CD4-positive, alpha-beta T cell (primary cell): Measurements from ENCODE around the gene EXT2. TPM values are rescaled to one million over a fixed set of nuclear protein-coding genes. Genes with fewer than 3 reads are reported as not detected.

Source experiments
- ATAC-seq: fragments of 200-7000 bp; cut with Tn5 transposase; one replicate; pipeline ENCODE4 v1.10.0; 2022; ENCODE audit warnings: mild to moderate bottlenecking; ENCODE audit not compliant: poor library complexity
- CTCF ChIA-PET: fragments of 350-600 bp; sonication (Branson Sonifier 250); formaldehyde crosslinking; loops from one replicate; lab custom pipeline; 2021; ENCODE audit warnings: antibody characterized with exemption, inconsistent platforms; lab: Charles Lee
- POLR2A ChIA-PET: fragments of 350-600 bp; sonication (Branson Sonifier 250); formaldehyde crosslinking; loops from one replicate; lab custom pipeline; 2021; ENCODE audit warnings: antibody characterized with exemption, inconsistent platforms; lab: Charles Lee
- DNase-seq, 14 experiments: peaks; one replicate each; pipeline ENCODE4 v3.0.0-alpha.2; 2013 to 2020; ENCODE audit warnings: mixed read lengths in 2 of 14
- H3K27ac ChIP-seq, 2 donors: one replicate each; pipeline versions ENCODE4 v1.5.1 to v1.7.0; 2013; ENCODE audit warnings: low read length in 2 of 2, low read depth in 1 of 2, mild to moderate bottlenecking in 1 of 2
- H3K27me3 ChIP-seq, 2 experiments: 1 replicate in 1 of 2; 2 replicates in 1 of 2; pipeline versions ENCODE4 v1.6.1 to v1.7.0; 2013; ENCODE audit warnings: low read length in 2 of 2, control low read depth in 1 of 2, mild to moderate bottlenecking in 1 of 2, moderate library complexity in 1 of 2; ENCODE audit not compliant: insufficient read depth in 2 of 2, control insufficient read depth in 1 of 2
- H3K36me3 ChIP-seq: one replicate; pipeline ENCODE4 v1.6.1; 2013; ENCODE audit warnings: low read length, control low read depth; ENCODE audit not compliant: insufficient read depth
- H3K4me1 ChIP-seq: one replicate; pipeline ENCODE4 v1.6.1; 2013; ENCODE audit warnings: low read length, control low read depth; ENCODE audit not compliant: insufficient read depth
- H3K4me3 ChIP-seq: one replicate; pipeline ENCODE4 v1.5.1; 2013; ENCODE audit warnings: mild to moderate bottlenecking, low read length, moderate library complexity
- H3K9me3 ChIP-seq, 2 experiments: 1 replicate in 1 of 2; 2 replicates in 1 of 2; pipeline versions ENCODE4 v1.6.1 to v1.7.0; 2013; ENCODE audit warnings: low read length in 2 of 2, mild to moderate bottlenecking in 2 of 2, control low read depth in 1 of 2, moderate library complexity in 1 of 2; ENCODE audit not compliant: control insufficient read depth in 1 of 2, insufficient read depth in 1 of 2
- H3K27ac Mint-ChIP-seq: one replicate; pipeline ENCODE4 v1.8.0; 2020; ENCODE audit warnings: mixed read lengths
- H3K27me3 Mint-ChIP-seq: one replicate; pipeline ENCODE4 v1.8.0; 2021; ENCODE audit warnings: mixed read lengths
- H3K36me3 Mint-ChIP-seq: one replicate; pipeline ENCODE4 v1.8.0; 2021; ENCODE audit warnings: low read depth, mixed read lengths
- H3K4me1 Mint-ChIP-seq: one replicate; pipeline ENCODE4 v1.8.0; 2021; ENCODE audit warnings: low read depth, mixed read lengths
- H3K4me3 Mint-ChIP-seq: one replicate; pipeline ENCODE4 v1.8.0; 2020; ENCODE audit warnings: mild to moderate bottlenecking, mixed read lengths
- H3K9me3 Mint-ChIP-seq: one replicate; pipeline ENCODE4 v1.8.0; 2020; ENCODE audit warnings: mixed read lengths
- CTCF ChIP-seq: fragments of 200-600 bp; IDR thresholded peaks from one replicate; pipeline ENCODE4 v1.8.0; 2022; ENCODE audit warnings: antibody characterized with exemption, mild to moderate bottlenecking
- intact Hi-C, 2 experiments: fragments of 100-400 bp; cut with DNase I in 1 of 2; cut with micrococcal nuclease in 1 of 2; formaldehyde crosslinking; loops; one replicate each; pipeline versions ENCODE4 v1.15.1 to v1.9.0; 2023 to 2025; cut with DNase I, micrococcal nuclease
- total RNA-seq, 174 experiments: library from RNA in 2 of 174; stranded (reverse) in 2 of 174; gene quantifications; one replicate each; pipeline ENCODE4 v1.2.3 and lab custom pipeline; 2021 to 2026

Gene EXT2
- total RNA-seq, 2 experiments from 2014 or later = 17.1 to 17.5 TPM

- peaks cover 73% of the 10 kb centered on the region for H3K36me3 Mint-ChIP-seq
- ChIA-PET POLR2A (no interaction called here), CTCF (no interaction called here)
Measured at GRCh38 chr11:44178381-44178780, 82.9 kb downstream of the EXT2 start.

GRCh38 chr11:44179173-44179572 lies 83.7 kb downstream of the EXT2 start:
- Mint-ChIP-seq H3K27ac (no peak overlapping the region), H3K36me3 (peaks cover 72% of the 10 kb centered on the region), H3K9me3 (no peaks in the 10 kb centered on the region), H3K4me1 (peaks cover 16% of the 10 kb centered on the region), H3K27me3 (no peaks in the 10 kb centered on the region), H3K4me3 (no peak overlapping the region)
- H3K27me3 ChIP-seq = no peaks in the 10 kb centered on the region
- ATAC-seq = no peak
- no peak for TF ChIP-seq CTCF
- ChIA-PET CTCF (no interaction called here), POLR2A (no interaction called here)
- H3K4me3 ChIP-seq = no peak overlapping the region
- no peaks in the 10 kb centered on the region for H3K4me1 ChIP-seq
- H3K36me3 ChIP-seq = peaks cover 4% of the 10 kb centered on the region
- DNase-seq = no peak
- H3K9me3 ChIP-seq = no peaks in the 10 kb centered on the region
- intact Hi-C loops = no loop called here
- no peak overlapping the region for H3K27ac ChIP-seq

More at GRCh38 chr11:44178381-44178780, 82.9 kb downstream of the EXT2 start:
- H3K4me1 Mint-ChIP-seq = peaks cover 16% of the 10 kb centered on the region
- Histone ChIP-seq H3K9me3 (no peaks in the 10 kb centered on the region), H3K4me3 (no peak overlapping the region), H3K4me1 (no peaks in the 10 kb centered on the region), H3K36me3 (peaks cover 4% of the 10 kb centered on the region), H3K27ac (no peak overlapping the region), H3K27me3 (no peaks in the 10 kb centered on the region)
- H3K27ac Mint-ChIP-seq = no peak overlapping the region
- TF ChIP-seq CTCF = no peak
- intact Hi-C loops = no loop called here
- no peaks in the 10 kb centered on the region for H3K9me3 Mint-ChIP-seq
- ATAC-seq = no peak
- H3K4me3 Mint-ChIP-seq = no peak overlapping the region
- DNase-seq = no peak
- H3K27me3 Mint-ChIP-seq = no peaks in the 10 kb centered on the region

GRCh38 chr11:44180107-44180506 lies 84.6 kb downstream of the EXT2 start:
- Histone ChIP-seq H3K4me3 (no peak overlapping the region), H3K9me3 (no peaks in the 10 kb centered on the region), H3K27ac (no peak overlapping the region), H3K36me3 (no peaks in the 10 kb centered on the region), H3K4me1 (no peaks in the 10 kb centered on the region), H3K27me3 (no peaks in the 10 kb centered on the region)
- Mint-ChIP-seq H3K27ac (no peak overlapping the region), H3K27me3 (no peaks in the 10 kb centered on the region), H3K9me3 (no peaks in the 10 kb centered on the region), H3K4me1 (peaks cover 12% of the 10 kb centered on the region), H3K36me3 (peaks cover 70% of the 10 kb centered on the region), H3K4me3 (no peak overlapping the region)
- intact Hi-C loops = no loop called here
- ATAC-seq (no peak), DNase-seq (no peak)
- POLR2A ChIA-PET = no interaction called here
- CTCF ChIA-PET = no interaction called here
- no peak for TF ChIP-seq CTCF
